Measurements from ENCODE around the gene COL4A4.

- TF ChIP-seq CTCF (IDR thresholded peaks at IDR 0.05) (no peak), POLR2A (IDR thresholded peaks at IDR 0.05) (no peak)
Measured at GRCh38 chr2:227164763-227165291, 822 bp upstream of the COL4A4 start.

Measured in Peyer's patch (tissue), 4 donors.